Measurements from ENCODE around the gene SLC2A9. TPM values are rescaled to one million over a fixed set of nuclear protein-coding genes. Genes with fewer than 3 reads are reported as not detected.

SLC2A9 gene
- total RNA-seq, 1 donor from 2014 or later = 9.6 TPM

Other genes with a start within 250 kb of the SLC2A9 start
- not detected for gene DRD5, start 239.9 kb downstream of the SLC2A9 start, total RNA-seq
- gene WDR1, start 95.3 kb upstream of the SLC2A9 start, total RNA-seq = 210 TPM